Parathyroid adenoma (tissue), 2 donors: Measurements from ENCODE around the gene IARS2.
"Not testable (repeated sequence)": the region's sequence is repeated elsewhere in the genome, so short reads cannot be mapped to it uniquely, and the experiment has no call there.

Experiments used
- H2AFZ ChIP-seq: fragments of 300-600 bp; sonication (generic); one replicate; pipeline ENCODE4 v1.7.0; 2017; ENCODE audit warnings: antibody characterized with exemption, mild to moderate bottlenecking
- H3K27ac ChIP-seq: fragments of 300-600 bp; sonication (generic); one replicate; pipeline ENCODE4 v1.7.0; 2017
- H3K27me3 ChIP-seq: fragments of 300-600 bp; sonication (generic); one replicate; pipeline ENCODE4 v1.7.0; 2017; ENCODE audit warnings: low read length; ENCODE audit not compliant: control insufficient read depth, insufficient read depth
- H3K36me3 ChIP-seq: fragments of 300-600 bp; sonication (generic); one replicate; pipeline ENCODE4 v1.7.0; 2017; ENCODE audit warnings: low read length; ENCODE audit not compliant: control insufficient read depth, insufficient read depth
- H3K4me1 ChIP-seq: fragments of 300-600 bp; sonication (generic); one replicate; pipeline ENCODE4 v1.7.0; 2017; ENCODE audit warnings: control low read depth
- H3K4me2 ChIP-seq: fragments of 300-600 bp; sonication (generic); one replicate; pipeline ENCODE4 v1.7.0; 2017; ENCODE audit warnings: low read length
- H3K4me3 ChIP-seq: fragments of 300-600 bp; sonication (generic); one replicate; pipeline ENCODE4 v1.7.0; 2017; ENCODE audit warnings: low read depth, low read length
- H3K79me2 ChIP-seq: fragments of 300-600 bp; sonication (generic); one replicate; pipeline ENCODE4 v1.7.0; 2017; ENCODE audit warnings: control low read depth
- H3K9ac ChIP-seq: fragments of 300-600 bp; sonication (generic); one replicate; pipeline ENCODE4 v1.7.0; 2017; ENCODE audit warnings: mild to moderate bottlenecking
- H3K9me3 ChIP-seq: fragments of 300-600 bp; sonication (generic); one replicate; pipeline ENCODE4 v1.7.0; 2017; ENCODE audit warnings: low read length; ENCODE audit not compliant: control insufficient read depth
- CTCF ChIP-seq: fragments of 300-600 bp; sonication (generic); IDR thresholded peaks from one replicate; pipeline ENCODE4 v1.7.0; 2017; ENCODE audit warnings: antibody characterized with exemption, mild to moderate bottlenecking
- donor health status: primary hyperparathyroidism.

Gene IARS2

DNA sequence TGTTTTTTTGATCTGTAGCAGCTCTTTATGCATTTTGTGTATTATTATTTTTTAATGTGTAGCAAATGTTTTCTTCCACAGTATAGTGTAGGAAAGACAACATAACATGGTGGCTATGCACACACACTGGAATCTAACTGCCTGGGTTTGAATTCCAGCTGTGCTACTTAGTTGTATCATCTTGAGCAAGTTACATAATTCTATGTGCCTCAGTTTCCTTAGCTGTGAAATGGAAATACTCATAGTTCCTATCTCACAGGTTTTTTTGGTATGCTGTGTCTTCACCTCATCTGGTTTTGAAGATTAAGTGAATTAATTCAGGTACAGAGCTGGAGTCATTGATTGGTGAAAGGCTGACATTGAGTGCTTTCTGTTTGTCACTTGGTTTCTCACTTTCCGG is 1.2 kb upstream of the IARS2 start:
- Histone ChIP-seq H3K27ac (no peak overlapping the region), H3K4me3 (no peak overlapping the region), H3K79me2 (no peaks in the 10 kb centered on the region), H3K4me1 (no peaks in the 10 kb centered on the region), H3K4me2 (no peak overlapping the region), H3K27me3 (no peaks in the 10 kb centered on the region), H3K9me3 (no peaks in the 10 kb centered on the region), H2AFZ (no peak overlapping the region), H3K9ac (no peak overlapping the region), H3K36me3 (no peaks in the 10 kb centered on the region)
- TF ChIP-seq CTCF = no peak

DNA sequence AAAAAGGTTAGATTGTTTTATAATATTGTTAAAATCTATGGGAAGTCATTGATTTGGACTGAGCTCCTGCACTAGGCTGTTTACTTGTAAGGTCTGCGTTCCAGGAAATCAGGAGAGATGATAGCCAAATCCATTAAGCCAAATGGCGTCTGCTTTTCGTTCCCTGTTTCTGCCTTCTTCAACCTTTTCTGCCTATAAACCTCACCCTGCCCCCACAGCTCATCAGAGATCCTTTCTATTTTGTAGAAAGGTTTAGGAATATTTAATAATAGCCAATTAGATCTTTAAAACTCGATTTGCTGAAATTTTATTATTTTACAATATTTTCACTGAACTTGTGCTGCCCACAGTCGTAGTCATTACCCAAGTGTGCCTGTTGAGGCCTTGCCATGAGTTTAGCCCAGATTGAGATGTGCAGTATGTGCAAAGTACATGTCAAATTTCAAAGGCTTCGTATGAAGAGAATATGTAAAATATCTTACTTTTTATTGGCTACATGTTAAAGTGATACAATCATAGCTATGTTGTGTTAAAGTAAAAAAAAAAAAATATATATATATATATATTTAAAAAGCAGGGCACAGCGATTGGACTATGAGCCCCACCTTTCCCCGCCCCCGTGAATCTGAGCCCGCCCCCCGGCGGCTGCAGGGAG is 444 bp upstream of the IARS2 start:
- Histone ChIP-seq H3K27me3 (no peaks in the 10 kb centered on the region), H2AFZ (peak overlapping the region; percentile 50), H3K9ac (no peak overlapping the region), H3K9me3 (no peaks in the 10 kb centered on the region), H3K4me3 (no peak overlapping the region), H3K4me2 (peak overlapping the region; percentile 37), H3K27ac (no peak overlapping the region), H3K36me3 (no peaks in the 10 kb centered on the region), H3K4me1 (no peaks in the 10 kb centered on the region), H3K79me2 (no peaks in the 10 kb centered on the region)
- TF ChIP-seq CTCF = no peak

- H3K36me3 ChIP-seq = no peaks in the 10 kb centered on the region
- H3K9ac ChIP-seq = no peak overlapping the region
- H2AFZ ChIP-seq = no peak overlapping the region
- no peaks in the 10 kb centered on the region for H3K9me3 ChIP-seq
- H3K27ac ChIP-seq = no peak overlapping the region
- no peak overlapping the region for H3K4me3 ChIP-seq
- no peak overlapping the region for H3K4me2 ChIP-seq
- H3K79me2 ChIP-seq = no peaks in the 10 kb centered on the region
- no peaks in the 10 kb centered on the region for H3K27me3 ChIP-seq
- no peak for TF ChIP-seq CTCF
- H3K4me1 ChIP-seq = no peaks in the 10 kb centered on the region
Measured at GRCh38 chr1:220099826-220100225, 5.9 kb downstream of the IARS2 start.

DNA sequence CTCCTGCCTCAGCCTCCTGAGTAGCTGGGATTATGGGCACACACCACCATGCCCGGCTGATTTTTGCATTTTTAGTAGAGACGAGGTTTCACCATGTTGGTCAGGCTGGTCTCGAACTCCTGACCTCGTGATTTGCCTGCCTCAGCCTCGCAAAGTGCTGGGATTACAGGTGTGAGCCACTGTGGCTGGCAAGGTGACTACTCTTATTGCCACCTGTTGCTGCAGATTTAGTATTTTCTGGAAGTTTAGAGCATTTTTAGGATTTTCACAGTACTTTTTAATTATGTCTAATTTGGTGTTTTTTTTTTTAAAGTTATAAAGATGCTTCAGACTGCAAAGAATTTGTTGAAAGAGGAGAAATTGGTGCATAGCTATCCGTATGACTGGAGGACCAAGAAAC is 16.5 kb downstream of the IARS2 start:
- not testable (repeated sequence) for H3K36me3 ChIP-seq, H3K79me2 ChIP-seq, H3K4me2 ChIP-seq, H2AFZ ChIP-seq, H3K27me3 ChIP-seq, H3K4me3 ChIP-seq, H3K9ac ChIP-seq, H3K27ac ChIP-seq, H3K4me1 ChIP-seq, H3K9me3 ChIP-seq

DNA sequence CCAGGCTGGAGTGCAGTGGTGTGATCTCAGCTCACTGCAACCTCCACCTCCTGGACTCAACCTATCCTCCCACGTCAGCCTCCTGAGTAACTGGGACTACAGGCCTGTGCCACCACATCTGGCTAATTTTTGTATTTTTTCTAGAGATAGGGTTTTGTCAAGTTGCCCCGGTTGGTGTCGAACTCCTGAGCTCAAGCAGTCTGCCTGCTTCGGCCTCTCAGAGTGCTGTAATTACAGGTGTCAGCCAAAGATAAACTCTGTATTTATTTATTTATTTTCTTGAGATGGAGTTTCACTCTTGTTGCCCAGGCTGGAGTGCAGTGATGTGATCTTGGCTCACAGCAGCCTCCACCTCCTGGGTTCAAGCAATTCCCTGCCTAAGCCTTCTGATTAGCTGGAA is 18.7 kb downstream of the IARS2 start:
- not testable (repeated sequence) for H3K27me3 ChIP-seq, H3K4me2 ChIP-seq, H3K9ac ChIP-seq, H3K4me1 ChIP-seq, H3K4me3 ChIP-seq, H3K36me3 ChIP-seq, H2AFZ ChIP-seq, H3K79me2 ChIP-seq, H3K9me3 ChIP-seq, H3K27ac ChIP-seq

GRCh38 chr1:220113136-220113695 is 19.3 kb downstream of the IARS2 start:
- H3K79me2 ChIP-seq = peaks cover 2% of the 10 kb centered on the region
- H3K27ac ChIP-seq = no peak overlapping the region
- no peaks in the 10 kb centered on the region for H3K36me3 ChIP-seq

More at GRCh38 chr1:220113136-220113695, 19.3 kb downstream of the IARS2 start:
- Histone ChIP-seq H3K27me3 (no peaks in the 10 kb centered on the region), H3K9me3 (no peaks in the 10 kb centered on the region), H3K4me2 (no peak overlapping the region), H3K4me3 (no peak overlapping the region), H2AFZ (no peak overlapping the region), H3K4me1 (no peaks in the 10 kb centered on the region), H3K9ac (no peak overlapping the region)
- peak; percentile 24 for TF ChIP-seq CTCF
